ENCODE measurements around the gene JAKMIP2.

Gene JAKMIP2

DNA sequence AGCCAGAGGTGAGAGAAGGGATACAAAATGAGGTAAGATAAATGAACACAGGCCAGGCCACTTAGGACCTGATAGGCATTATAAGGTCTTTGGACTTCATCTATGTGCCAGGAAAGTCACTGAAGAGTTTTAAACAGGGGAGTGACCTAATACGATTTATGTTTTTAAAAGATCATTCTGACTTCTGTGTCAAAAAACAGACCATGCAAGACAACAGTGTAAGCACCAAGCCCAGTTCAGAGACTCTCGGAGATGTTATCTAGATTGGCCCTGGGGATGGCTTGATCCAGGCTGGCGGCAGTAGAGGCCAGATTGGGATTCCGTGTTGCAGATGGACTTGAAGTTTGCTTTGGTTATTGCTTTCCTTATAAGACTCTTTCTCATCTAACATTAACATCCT is 229.6 kb downstream of the JAKMIP2 start:
- no peak for DNase-seq

DNA sequence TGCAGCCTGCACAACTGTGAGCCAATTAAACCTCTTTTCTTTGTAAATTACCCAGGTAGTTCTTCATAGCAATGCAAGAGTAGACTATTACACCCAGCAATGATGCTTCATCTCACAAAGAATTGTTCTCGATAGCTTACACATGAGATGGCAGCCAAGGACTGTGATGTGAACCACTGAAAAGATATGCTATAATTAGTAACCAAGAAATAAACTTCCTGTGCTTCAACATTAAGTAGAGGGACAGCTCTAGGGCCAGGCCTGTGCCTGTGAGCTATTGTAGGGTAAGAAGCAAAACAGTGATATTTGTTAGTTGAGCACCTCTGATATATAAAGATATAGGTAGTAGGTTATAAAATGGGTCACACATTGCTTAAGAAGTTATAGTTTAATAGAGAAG is 230.9 kb downstream of the JAKMIP2 start:
- no peak for DNase-seq

DNA sequence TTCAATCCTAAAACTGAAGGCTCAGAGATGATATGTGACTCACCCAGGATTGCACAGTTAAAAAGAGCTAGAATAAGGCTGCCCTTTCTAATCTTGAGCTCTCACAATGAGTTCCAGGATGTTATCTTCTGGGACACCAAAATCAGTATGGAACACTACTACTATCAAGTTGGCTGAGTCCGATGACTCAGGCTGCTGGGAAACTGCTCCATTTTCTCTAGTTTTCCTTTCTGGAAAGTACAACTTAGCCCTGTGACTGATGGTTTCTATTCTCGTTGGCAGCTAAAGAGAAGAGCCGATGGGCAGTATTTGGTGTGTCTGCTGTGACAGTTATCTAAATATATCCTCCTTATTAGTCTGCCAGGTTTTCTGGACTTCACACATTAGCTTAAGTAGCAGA is 234.8 kb downstream of the JAKMIP2 start:
- no peak for DNase-seq

DNA sequence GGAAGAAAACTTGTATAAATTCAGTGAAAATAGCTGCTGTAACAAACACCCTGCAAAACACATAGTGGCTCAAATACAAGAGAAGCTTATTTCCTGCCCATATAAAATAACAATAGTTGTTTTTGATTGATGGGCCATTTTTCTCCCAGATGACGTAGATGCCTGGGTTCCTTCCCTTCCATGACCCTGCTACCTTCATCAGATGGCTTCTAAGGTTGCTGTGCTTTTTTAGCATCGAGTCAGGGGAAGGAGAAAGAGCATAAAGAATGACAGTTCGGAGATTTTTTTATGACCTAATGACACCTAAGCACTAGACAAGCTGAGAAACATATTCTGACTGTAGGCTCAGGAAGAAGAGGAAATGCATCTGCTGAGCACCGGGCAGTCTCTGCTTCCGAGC is 238.0 kb downstream of the JAKMIP2 start:
- no peak for DNase-seq

DNA sequence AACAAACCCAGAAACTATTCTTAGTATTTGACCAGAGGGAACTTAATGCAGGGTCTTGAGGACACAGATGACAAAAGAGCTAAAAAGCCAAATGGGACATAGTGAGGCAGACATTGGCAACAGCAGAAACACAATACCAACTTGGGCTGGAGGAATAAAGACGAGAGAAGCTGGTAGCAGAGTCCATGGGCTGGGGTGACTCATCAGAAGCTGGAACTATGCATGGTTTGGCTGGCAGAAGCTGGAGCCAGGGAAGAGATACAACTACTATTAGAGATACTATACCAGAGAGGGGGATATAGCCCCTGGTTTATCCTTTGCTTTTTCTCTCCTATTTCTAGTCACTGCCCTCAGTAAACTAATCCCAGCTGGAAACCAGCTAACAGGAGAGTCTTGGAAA is 243.5 kb downstream of the JAKMIP2 start:
- DNase-seq = no peak

DNA sequence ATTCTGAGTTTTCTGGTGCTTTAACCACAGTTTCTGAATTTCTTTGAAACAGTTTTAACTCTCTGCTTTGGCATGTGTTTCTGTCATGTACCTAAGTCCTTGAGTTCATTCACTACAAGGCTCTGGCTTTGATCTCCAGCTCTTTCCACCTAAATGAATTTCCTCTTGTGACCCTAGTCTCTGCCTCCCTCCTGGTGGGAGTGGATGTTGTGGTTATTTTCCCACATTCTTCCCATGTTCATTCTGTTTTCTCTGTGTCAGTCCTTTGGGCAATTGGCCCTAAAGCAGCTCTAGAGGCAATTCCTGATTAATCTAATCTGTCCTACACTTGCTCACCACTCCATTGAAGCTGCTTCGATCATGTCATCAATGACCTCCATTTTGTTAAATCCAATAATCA is 244.3 kb downstream of the JAKMIP2 start:
- DNase-seq = no peak
